GM12878 (cell line): ENCODE results near the gene NBDY. TPM values are rescaled to one million over a fixed set of nuclear protein-coding genes. Genes with fewer than 3 reads are reported as not detected.
A peak's percentile ranks its signal among the peaks of the same experiment; 100 is the strongest.

Experiments
- ATAC-seq: fragments of 200-7000 bp; cut with Tn5 transposase; 3 replicates; pipeline ENCODE4 v1.9.1; 2020; ENCODE audit warnings: mild to moderate bottlenecking, moderate library complexity
- BruUV-seq: library from RNA; stranded (reverse); fragments of 400-500 nt; replicated peaks from 2 replicates; lab custom pipeline; 2021; lab: Mats Ljungman, UMichigan
- CTCF ChIA-PET: fragments of 300-600 bp; sonication (Branson Sonifier 250); formaldehyde crosslinking; extraction: SDS; loops from one replicate; lab custom pipeline; 2021; ENCODE audit warnings: inconsistent platforms; lab: Yijun Ruan, JAX
- POLR2A ChIA-PET: fragments of 350-600 bp; formaldehyde crosslinking; extraction: SDS; loops from one replicate; lab custom pipeline; 2021; ENCODE audit warnings: inconsistent platforms; lab: Charles Lee
- RAD21 ChIA-PET: fragments of 300-600 bp; sonication (Branson Sonifier 250); formaldehyde crosslinking; loops from one replicate; lab custom pipeline; 2023; ENCODE audit warnings: antibody characterized with exemption; ENCODE audit not compliant: unreplicated experiment; lab: Charles Lee
- SMC1A ChIA-PET: fragments of 300-600 bp; sonication (Branson Sonifier 250); formaldehyde crosslinking; loops from one replicate; lab custom pipeline; 2023; ENCODE audit not compliant: unreplicated experiment, uncharacterized antibody; lab: Charles Lee
- DNase-seq: peaks from one replicate; pipeline ENCODE4 v3.0.0-alpha.2; 2011; ENCODE audit warnings: low read depth, low spot score
- FAIRE-seq: peaks from 3 replicates; lab custom pipeline; 2011; peaks lifted over from hg19 to GRCh38; lab: Jason Lieb, UNC
- H2AFZ ChIP-seq: 2 replicates; pipeline ENCODE4 v1.6.0; 2011; ENCODE audit warnings: low read depth, low read length, control low read depth; ENCODE audit not compliant: control insufficient read depth
- H3K27ac ChIP-seq: 2 replicates; pipeline ENCODE4 v1.5.1; 2011; ENCODE audit warnings: control low read depth; ENCODE audit not compliant: control insufficient read depth, insufficient read depth
- H3K27me3 ChIP-seq, 2 experiments: replicated peaks in 1 of 2; 2 replicates each; pipeline versions ENCODE4 v1.6.0 to v1.6.1; 2011; ENCODE audit warnings: low read length in 1 of 2; ENCODE audit not compliant: control insufficient read depth in 2 of 2, insufficient read depth in 2 of 2
- H3K36me3 ChIP-seq, 2 experiments: 2 replicates each; pipeline ENCODE4 v1.5.1; 2011; ENCODE audit warnings: low read length in 1 of 2; ENCODE audit not compliant: control insufficient read depth in 2 of 2, insufficient read depth in 2 of 2
- H3K4me1 ChIP-seq: 2 replicates; pipeline ENCODE4 v1.6.1; 2011; ENCODE audit warnings: mild to moderate bottlenecking, low read length, moderate library complexity, mixed read lengths; ENCODE audit not compliant: control insufficient read depth, insufficient read depth
- H3K4me2 ChIP-seq: 2 replicates; pipeline ENCODE4 v1.6.0; 2011; ENCODE audit warnings: control low read depth; ENCODE audit not compliant: control insufficient read depth, insufficient read depth
- H3K4me3 ChIP-seq: fragments of 200-600 bp; sonication (generic); 2 replicates; pipeline ENCODE4 v1.5.1; 2016
- H3K79me2 ChIP-seq: 2 replicates; pipeline ENCODE4 v1.6.0; 2011; ENCODE audit warnings: low read length; ENCODE audit not compliant: control insufficient read depth, insufficient read depth
- H3K9ac ChIP-seq: 2 replicates; pipeline ENCODE4 v1.8.0; 2011; ENCODE audit warnings: low read length, control low read depth, mixed read lengths; ENCODE audit not compliant: control insufficient read depth, insufficient read depth
- H3K9me3 ChIP-seq: replicated peaks from 3 replicates; pipeline ENCODE4 v1.5.1; 2011; ENCODE audit warnings: mild to moderate bottlenecking, low read length; ENCODE audit not compliant: control insufficient read depth, insufficient read depth
- H4K20me1 ChIP-seq: 2 replicates; pipeline ENCODE4 v1.6.0; 2011; ENCODE audit not compliant: control insufficient read depth, insufficient read depth
- FOS ChIP-seq: IDR thresholded peaks from 3 replicates; pipeline ENCODE4 v1.6.1; 2011; ENCODE audit warnings: borderline replicate concordance; ENCODE audit not compliant: insufficient read length; ENCODE audit errors: extremely low read depth
- HDAC6 ChIP-seq: fragments of 200-600 bp; sonication (generic); IDR thresholded peaks from one replicate; pipeline ENCODE4 v1.8.0; 2017; ENCODE audit warnings: antibody characterized with exemption; ENCODE audit not compliant: unreplicated experiment
- NFXL1 ChIP-seq: fragments of 450-650 bp; IDR thresholded peaks from 2 replicates; pipeline ENCODE4 v1.6.1; 2017; ENCODE audit warnings: antibody characterized with exemption, mild to moderate bottlenecking, borderline replicate concordance
- NR2F1 ChIP-seq: fragments of 450-650 bp; conservative IDR thresholded peaks from 2 replicates; pipeline ENCODE4 v1.6.1; 2017; ENCODE audit warnings: mild to moderate bottlenecking
- RFX5 ChIP-seq: IDR thresholded peaks from 2 replicates; pipeline ENCODE4 v1.6.1; 2011; ENCODE audit warnings: low read depth, low read length, improper control_type of control experiment
- ZNF274 ChIP-seq: IDR thresholded peaks from one replicate; pipeline ENCODE4 v1.8.0; 2011; ENCODE audit not compliant: insufficient read length, insufficient read depth
- WGBS: methylation state at CpG from one replicate; pipeline ENCODE4 v1.1.6; 2016; ENCODE audit warnings: low lambda C conversion rate; ENCODE audit not compliant: insufficient replicate concordance, insufficient coverage; ENCODE audit errors: missing lambda C conversion rate; 5-methylcytosine and 5-hydroxymethylcytosine counted together
- in situ Hi-C: fragments of 300-500 bp; cut with MboI; formaldehyde crosslinking; loops from 9 replicates; pipeline ENCODE4 v1.14.3; 2018; ENCODE audit warnings: mixed read lengths
- intact Hi-C: fragments of 100-400 bp; cut with micrococcal nuclease; formaldehyde crosslinking; loops from one replicate; pipeline ENCODE4 v1.14.2; 2022; ENCODE audit not compliant: unreplicated experiment
- polyA plus RNA-seq, 11 experiments: library from polyadenylated mRNA; depleted of rRNA in 4 of 11; unstranded in 6 of 11; stranded (reverse) in 5 of 11; fragments of >200 nt; fragmentation: Nextera tagmentation in 4 of 11; fragmentation: Illumina TruSeq in 1 of 11; extraction: Ambion mirVana in 4 of 11; extraction: Trizol in 1 of 11; gene quantifications; 1 replicate in 1 of 11; 2 replicates in 10 of 11; pipeline versions ENCODE4 v1.2.1 to v1.2.3, GENCODE V29; 2011 to 2016; ENCODE audit warnings: inconsistent platforms in 2 of 11, missing spikeins in 2 of 11, low read depth in 1 of 11
- total RNA-seq, 4 experiments: library from RNA; depleted of rRNA in 3 of 4; stranded (reverse); fragments of >200 nt in 3 of 4; fragmentation: Illumina TruSeq in 1 of 4; extraction: Trizol in 1 of 4; gene quantifications; 2 replicates each; pipeline versions ENCODE4 v1.2.1 to v1.2.3, GENCODE V29; 2013 to 2021
- TF ChIP-seq, protein P1 (sequence below): fragments of 450-650 bp; IDR thresholded peaks from 2 replicates; pipeline ENCODE4 v1.6.1; 2017; ENCODE audit warnings: mild to moderate bottlenecking, moderate library complexity

Gene NBDY
- total and polyA plus RNA-seq, 10 of the 15 experiments (the other 5 are each of a cell fraction or from before 2014, with no cell fraction given), result 10.8 to 122 (median 61.5) TPM

DNA sequence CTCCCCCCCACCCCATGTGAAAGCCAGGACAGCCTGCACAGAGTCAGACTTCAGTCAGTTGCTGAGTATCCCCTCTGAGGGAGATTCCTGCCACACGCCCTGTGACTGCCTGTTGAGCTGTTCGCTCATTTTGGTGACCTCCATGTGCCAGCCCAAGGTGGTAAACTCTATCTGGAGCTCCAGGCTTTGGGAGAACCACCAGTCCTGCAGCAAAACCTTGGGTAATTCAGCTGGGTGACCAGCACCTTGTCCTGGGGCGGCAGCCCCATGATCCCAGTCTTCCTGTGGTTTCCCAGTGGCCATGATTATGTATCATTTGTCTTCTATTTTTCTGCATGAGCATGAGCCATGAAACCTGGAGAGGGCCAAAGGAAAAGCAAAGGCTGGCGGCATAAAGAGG is 73.4 kb downstream of the NBDY start:
- no TSS peak for BruUV-seq
- no peak overlapping the region; the same call in 1 of the 2 replicates for H3K9ac ChIP-seq
- peak overlapping the region; percentile 67; the same call in 1 of the 2 replicates for H3K4me2 ChIP-seq
- ChIA-PET CTCF (interaction anchor here (0.7 to 3.3 kb wide), 11 partner anchors 8 to 652 kb away, joined by 3 to 25 read pairs (median 4); no protein-coding TSS in a partner anchor), POLR2A (interaction anchor here (1.1 kb wide), 1 partner anchor 39 kb away, joined by 3 read pairs; no protein-coding TSS in a partner anchor), SMC1A (interaction anchor here (0.9 to 1.5 kb wide), 7 partner anchors 10 to 652 kb away, joined by 3 to 10 read pairs (median 4); no protein-coding TSS in a partner anchor), RAD21 (interaction anchor here (0.5 to 3.1 kb wide), 7 partner anchors 10 to 570 kb away, joined by 3 to 21 read pairs (median 7); no protein-coding TSS in a partner anchor)
- no peaks in the 10 kb centered on the region for H4K20me1 ChIP-seq
- intact Hi-C loops, result loop anchor here (5.0 to 10.0 kb wide), 5 partner anchors 482 to 1225 kb away; partner anchors contain the start of genes FAAH2 and ZXDB
- H3K36me3 ChIP-seq, result no peaks in the 10 kb centered on the region; a peak in 2 of 4 replicates
- TF ChIP-seq NFXL1 (no peak), NR2F1 (no peak), FOS (no peak), HDAC6 (no peak), ZNF274 (no peak), RFX5 (no peak)
- TF ChIP-seq, protein P1, sequence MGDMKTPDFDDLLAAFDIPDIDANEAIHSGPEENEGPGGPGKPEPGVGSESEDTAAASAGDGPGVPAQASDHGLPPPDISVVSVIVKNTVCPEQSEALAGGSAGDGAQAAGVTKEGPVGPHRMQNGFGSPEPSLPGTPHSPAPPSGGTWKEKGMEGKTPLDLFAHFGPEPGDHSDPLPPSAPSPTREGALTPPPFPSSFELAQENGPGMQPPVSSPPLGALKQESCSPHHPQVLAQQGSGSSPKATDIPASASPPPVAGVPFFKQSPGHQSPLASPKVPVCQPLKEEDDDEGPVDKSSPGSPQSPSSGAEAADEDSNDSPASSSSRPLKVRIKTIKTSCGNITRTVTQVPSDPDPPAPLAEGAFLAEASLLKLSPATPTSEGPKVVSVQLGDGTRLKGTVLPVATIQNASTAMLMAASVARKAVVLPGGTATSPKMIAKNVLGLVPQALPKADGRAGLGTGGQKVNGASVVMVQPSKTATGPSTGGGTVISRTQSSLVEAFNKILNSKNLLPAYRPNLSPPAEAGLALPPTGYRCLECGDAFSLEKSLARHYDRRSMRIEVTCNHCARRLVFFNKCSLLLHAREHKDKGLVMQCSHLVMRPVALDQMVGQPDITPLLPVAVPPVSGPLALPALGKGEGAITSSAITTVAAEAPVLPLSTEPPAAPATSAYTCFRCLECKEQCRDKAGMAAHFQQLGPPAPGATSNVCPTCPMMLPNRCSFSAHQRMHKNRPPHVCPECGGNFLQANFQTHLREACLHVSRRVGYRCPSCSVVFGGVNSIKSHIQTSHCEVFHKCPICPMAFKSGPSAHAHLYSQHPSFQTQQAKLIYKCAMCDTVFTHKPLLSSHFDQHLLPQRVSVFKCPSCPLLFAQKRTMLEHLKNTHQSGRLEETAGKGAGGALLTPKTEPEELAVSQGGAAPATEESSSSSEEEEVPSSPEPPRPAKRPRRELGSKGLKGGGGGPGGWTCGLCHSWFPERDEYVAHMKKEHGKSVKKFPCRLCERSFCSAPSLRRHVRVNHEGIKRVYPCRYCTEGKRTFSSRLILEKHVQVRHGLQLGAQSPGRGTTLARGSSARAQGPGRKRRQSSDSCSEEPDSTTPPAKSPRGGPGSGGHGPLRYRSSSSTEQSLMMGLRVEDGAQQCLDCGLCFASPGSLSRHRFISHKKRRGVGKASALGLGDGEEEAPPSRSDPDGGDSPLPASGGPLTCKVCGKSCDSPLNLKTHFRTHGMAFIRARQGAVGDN, result no peak
- FAIRE-seq, result no peak
- 75% methylated on average over 4 of the region's 4 CpGs for WGBS
- no peak for DNase-seq
- peak; percentile 21 for ATAC-seq
- peak overlapping the region; percentile 84 for H3K27ac ChIP-seq
- no peaks in the 10 kb centered on the region for H3K27me3 ChIP-seq
- H3K4me3 ChIP-seq, result 0 out of 2 replicates have a peak overlapping the region, but pooled peaks have one; percentile 60
- in situ Hi-C loops, result loop anchor here (25.0 kb wide), 7 partner anchors 485 to 1585 kb away; partner anchors contain the start of genes FAAH2, ZXDA and ZXDB
- H2AFZ ChIP-seq, result peak overlapping the region; percentile 87
- H3K9me3 ChIP-seq, result no peaks in the 10 kb centered on the region
- peaks cover 20% of the 10 kb centered on the region for H3K4me1 ChIP-seq
- no peaks in the 10 kb centered on the region for H3K79me2 ChIP-seq
